Mononuclear cell (primary cell): ENCODE results near the gene FAM107B. TPM values are rescaled to one million over a fixed set of nuclear protein-coding genes. Genes with fewer than 3 reads are reported as not detected.
"Not testable (repeated sequence)": the region's sequence is repeated elsewhere in the genome, so short reads cannot be mapped to it uniquely, and the experiment has no call there.

ENCODE experiments used
- H3K27me3 ChIP-seq: 2 replicates; pipeline ENCODE4 v1.6.0; 2011; ENCODE audit warnings: low read length, control low read depth; ENCODE audit not compliant: insufficient read depth
- H3K4me1 ChIP-seq: 2 replicates; pipeline ENCODE4 v1.5.1; 2011; ENCODE audit warnings: mild to moderate bottlenecking, low read length, control low read depth; ENCODE audit not compliant: insufficient read depth
- H3K4me3 ChIP-seq: 2 replicates; pipeline ENCODE4 v1.5.1; 2011; ENCODE audit warnings: mild to moderate bottlenecking, low read length, moderate library complexity
- H3K9me3 ChIP-seq: 2 replicates; pipeline ENCODE4 v1.5.1; 2011; ENCODE audit warnings: low read depth, mild to moderate bottlenecking, control low read depth, low read length
- total RNA-seq: library from RNA; depleted of rRNA; stranded (reverse); fragments of >200 nt; gene quantifications from one replicate; pipeline ENCODE4 v1.2.3, GENCODE V29; 2012

Gene FAM107B
- total RNA-seq, 1 donor: 267 TPM

DNA sequence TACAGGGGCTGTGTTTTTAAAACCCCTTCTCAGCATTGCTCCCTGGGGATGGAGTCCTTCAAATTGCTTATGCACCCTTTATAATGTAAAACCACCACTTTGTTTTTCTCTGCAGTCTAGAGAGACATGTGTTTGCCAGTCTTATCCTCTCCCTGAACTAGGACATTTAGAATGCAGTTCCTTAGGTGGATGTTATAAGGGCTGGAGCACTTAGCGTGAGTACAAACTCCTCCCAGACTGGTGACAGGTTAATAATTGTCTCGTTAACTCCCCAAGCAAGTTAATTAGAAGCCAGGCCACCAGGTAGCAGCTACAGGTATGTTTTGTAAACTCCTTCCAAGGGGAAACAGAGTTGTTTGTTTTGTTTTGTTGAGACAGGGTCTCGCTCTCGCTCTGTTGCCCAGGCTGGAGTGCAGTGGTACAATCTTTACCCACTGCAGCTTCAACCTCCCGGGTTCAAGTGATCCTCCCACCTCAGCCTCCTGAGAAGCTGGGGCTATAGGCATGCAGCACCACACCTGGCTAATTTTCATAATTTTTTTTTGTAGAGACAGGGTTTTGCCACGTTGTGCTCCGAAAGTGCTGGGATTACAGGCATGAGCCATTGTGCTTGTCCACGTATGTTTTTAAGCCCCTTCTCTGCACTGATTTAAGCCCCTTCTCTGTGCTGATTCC is 100.2 kb downstream of the FAM107B start:
- peaks cover 6% of the 10 kb centered on the region for H3K4me1 ChIP-seq
- no peaks in the 10 kb centered on the region for H3K9me3 ChIP-seq
- no peak overlapping the region for H3K4me3 ChIP-seq
- H3K27me3 ChIP-seq: no peaks in the 10 kb centered on the region

DNA sequence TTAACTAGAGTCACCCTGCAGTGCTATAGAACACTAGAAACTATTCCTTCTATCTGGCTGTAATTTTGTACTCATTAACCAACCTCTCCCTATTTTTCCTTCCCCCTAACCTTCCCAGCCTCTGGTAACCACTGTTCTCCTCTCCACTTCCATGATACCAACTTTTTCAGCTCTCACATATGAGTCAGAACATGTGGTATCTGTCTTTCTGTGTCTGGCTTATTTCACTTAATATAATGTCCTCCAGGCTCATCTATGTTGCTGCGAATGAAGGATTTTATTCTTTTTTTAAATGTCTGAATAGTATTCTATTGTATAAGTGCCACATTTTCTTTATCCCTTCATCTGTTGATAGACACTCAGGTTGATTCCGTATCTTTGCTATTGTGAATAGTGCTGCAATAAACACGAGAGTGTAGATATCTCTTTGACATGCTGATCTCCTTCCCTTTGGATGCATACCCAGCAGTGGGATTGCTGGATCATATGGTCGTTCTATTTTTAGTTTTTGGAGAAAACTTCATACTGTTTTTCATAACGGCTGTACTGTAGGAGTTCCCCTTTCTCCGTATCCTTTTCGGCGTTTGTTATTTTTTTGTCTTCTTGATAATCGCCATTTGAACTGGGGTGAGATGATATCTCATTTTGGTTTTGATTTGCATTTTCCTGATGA is 101.4 kb downstream of the FAM107B start:
- Histone ChIP-seq H3K4me1 (peaks cover 6% of the 10 kb centered on the region), H3K4me3 (no peak overlapping the region), H3K9me3 (no peaks in the 10 kb centered on the region), H3K27me3 (no peaks in the 10 kb centered on the region)

DNA sequence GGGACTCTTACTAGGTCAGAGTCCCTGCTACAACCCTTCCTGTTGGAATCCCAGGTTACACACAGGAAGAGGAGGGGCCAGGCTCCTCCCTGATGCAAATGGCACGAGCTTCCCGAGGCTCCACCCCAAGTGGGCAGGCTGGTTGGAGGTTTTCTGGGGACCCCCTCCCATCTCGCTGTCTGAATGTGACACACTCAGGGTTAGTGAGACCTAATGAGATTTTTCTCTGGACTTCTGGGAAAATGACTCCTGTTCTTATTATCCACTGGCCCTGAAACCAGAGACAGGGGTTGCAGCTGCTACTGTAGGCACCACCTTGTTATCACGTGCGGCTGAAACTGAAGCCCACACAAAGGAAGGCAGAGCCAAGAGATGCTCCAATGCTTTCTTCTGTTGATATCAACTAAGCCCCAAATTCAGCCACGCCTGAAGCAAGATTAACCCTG is 103.3 kb downstream of the FAM107B start:
- no peak overlapping the region for H3K4me3 ChIP-seq
- no peaks in the 10 kb centered on the region for H3K27me3 ChIP-seq
- H3K9me3 ChIP-seq: peaks cover 2% of the 10 kb centered on the region
- peaks cover 6% of the 10 kb centered on the region for H3K4me1 ChIP-seq

DNA sequence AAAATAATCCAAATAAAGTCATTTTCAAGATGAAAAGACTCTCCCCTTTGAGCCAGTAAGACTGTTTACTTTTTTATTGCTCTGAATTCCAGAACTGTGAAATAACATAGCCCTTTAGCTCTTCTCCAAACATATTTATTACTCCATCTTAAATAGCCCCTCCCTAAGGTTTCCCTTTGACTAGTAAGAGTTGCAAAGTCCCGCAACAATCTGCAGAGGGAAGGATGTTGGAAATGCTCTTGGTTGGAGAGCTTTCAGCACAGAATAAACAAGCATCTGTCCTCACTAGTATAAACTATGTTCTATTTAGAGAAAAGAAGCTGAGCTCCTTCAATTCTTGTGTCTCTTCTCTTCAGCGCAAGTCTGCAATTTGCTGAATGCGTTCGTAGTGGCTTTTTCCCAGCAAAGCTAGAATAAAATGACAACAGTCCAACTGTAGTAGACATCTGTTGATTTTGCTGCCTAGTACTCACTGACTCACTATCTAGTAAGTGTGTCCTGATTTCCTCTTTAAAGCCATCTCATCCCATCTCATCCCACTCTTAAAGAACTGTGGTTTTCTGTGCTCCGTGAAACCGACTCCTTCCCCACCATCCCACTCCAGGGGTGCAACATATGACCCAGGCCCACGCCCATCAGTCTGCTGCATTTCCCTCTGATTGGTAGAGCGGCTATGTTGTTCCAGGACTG is 104.0 kb downstream of the FAM107B start:
- peaks cover 6% of the 10 kb centered on the region for H3K4me1 ChIP-seq
- H3K4me3 ChIP-seq: no peak overlapping the region
- H3K9me3 ChIP-seq: peaks cover 9% of the 10 kb centered on the region
- H3K27me3 ChIP-seq: no peaks in the 10 kb centered on the region

DNA sequence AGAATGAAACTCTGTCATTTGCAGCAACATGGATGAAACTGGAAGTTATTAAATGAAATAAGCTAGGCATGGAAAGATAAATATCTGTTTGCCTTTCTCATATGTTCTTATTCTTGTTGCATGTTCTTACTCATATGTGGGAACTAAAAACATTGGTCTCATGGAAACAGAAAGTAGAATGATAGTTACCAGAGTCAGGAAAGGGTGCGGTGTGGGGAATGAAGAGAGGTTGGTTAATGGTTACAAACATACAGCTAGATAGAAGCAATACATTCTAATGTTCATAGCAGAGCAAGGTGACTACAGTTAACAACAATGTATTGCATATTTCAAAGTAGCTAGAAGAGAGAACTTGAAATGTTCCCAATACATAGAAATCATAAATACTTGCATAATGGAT is 105.1 kb downstream of the FAM107B start:
- H3K4me1 ChIP-seq: peaks cover 6% of the 10 kb centered on the region
- H3K4me3 ChIP-seq: no peak overlapping the region
- H3K9me3 ChIP-seq: peaks cover 9% of the 10 kb centered on the region
- H3K27me3 ChIP-seq: no peaks in the 10 kb centered on the region

DNA sequence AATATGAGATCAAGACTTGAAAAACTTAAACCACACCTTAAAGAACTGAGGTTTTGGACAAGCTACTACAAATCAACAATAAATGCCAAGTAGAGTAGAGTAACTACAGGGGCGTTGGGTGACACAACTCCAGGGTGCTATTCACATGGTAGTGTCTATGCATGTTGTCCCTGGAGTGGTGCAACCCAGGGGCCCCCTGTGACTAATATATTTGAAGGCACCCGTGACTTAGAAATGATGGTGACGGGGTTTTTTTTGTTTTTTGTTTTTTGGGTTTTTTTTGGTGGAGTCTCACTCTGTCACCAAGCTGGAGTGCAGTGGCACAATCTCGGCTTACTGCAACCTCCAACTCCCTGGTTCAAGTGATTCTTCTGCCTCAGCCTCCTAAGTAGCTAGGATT is 106.9 kb downstream of the FAM107B start:
- Histone ChIP-seq H3K4me1 (no peaks in the 10 kb centered on the region), H3K27me3 (no peaks in the 10 kb centered on the region), H3K4me3 (no peak overlapping the region), H3K9me3 (peaks cover 9% of the 10 kb centered on the region)

DNA sequence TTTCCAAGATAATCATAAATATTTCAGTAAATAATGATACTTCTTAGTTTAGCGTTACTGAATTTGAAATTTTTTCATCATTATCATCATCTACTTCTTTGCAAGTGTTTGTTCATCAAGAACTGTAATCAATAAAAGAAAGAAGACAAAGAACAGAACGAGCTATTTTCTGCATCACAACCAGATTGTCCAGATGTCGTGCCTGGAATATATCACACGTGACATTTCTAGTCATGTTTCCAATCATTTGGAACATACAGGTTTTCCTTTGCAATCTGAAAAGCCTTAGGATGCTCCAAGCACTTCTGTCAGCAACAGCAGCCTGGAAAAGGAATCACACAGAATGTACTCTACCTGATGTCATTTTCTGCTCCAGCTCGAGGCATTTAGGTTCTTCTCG is 107.4 kb downstream of the FAM107B start:
- H3K27me3 ChIP-seq: no peaks in the 10 kb centered on the region
- peaks cover under 1% of the 10 kb centered on the region for H3K4me1 ChIP-seq
- H3K4me3 ChIP-seq: no peak overlapping the region
- peaks cover 9% of the 10 kb centered on the region for H3K9me3 ChIP-seq

DNA sequence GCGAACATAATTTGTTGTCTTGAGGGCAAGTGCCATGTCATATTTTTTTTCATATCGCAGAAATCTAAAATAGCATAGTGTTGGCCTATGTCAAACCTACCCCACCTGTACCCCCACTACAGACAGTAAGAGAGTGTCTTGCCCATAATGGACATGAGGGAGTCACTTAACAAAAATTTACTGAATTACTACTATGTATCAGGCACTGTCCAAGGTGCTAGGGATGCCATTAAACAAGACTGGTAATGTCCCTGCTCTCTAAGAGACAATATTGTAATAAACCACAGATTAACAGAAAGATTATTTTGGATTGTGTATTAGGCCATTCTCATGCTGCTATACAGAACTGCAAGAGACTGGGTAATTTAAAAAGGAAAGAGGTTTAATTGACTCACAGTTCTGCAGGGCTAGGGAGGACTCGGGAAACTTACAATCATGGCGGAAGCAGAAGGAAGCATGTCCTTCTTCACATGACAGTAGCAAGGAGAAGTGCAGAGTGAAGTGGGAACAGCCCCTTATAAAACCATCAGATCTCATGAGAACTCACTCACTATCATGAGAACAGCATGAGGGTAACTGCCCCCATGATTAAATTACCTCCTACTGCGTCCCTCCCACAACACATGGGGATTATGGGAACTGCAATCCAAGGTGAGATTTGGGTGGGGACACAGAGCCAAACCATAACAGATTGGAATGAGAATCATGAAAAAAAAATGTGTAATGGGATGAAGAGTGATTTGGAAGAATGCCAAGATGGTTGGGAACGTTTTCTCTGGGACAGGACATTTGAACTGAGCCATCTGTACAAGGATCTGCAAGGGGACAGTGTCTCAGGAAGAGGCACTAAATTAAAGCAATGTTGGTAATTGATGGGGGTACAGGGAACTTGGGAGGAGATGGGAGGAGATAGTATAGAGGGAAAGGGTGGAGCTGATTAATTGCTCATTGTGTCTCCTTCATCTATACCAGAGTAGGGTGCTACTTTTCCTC is 108.5 kb downstream of the FAM107B start:
- Histone ChIP-seq H3K9me3 (peaks cover 9% of the 10 kb centered on the region), H3K4me1 (peaks cover 12% of the 10 kb centered on the region), H3K4me3 (no peak overlapping the region), H3K27me3 (no peaks in the 10 kb centered on the region)

DNA sequence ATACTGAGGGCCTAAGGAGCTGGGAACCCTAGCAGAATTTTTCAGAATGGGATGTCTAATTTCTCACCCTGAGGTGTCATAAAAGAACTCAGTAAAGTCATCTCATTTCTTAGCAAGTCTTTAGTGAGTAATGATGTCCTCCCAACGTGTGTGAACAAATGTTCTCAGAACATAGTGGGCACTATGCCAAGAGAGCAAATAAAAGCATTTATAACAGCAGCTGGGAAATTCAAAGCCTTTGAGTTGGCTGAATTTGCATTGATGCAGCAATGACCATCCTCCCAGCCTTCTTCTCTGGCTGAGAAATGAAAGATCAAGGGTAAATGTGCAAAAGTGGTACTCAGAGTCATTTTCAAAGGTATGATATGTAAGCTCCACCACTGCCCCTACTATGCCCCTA is 109.4 kb downstream of the FAM107B start:
- H3K27me3 ChIP-seq: no peaks in the 10 kb centered on the region
- H3K9me3 ChIP-seq: peaks cover 9% of the 10 kb centered on the region
- H3K4me3 ChIP-seq: no peak overlapping the region
- peaks cover 20% of the 10 kb centered on the region for H3K4me1 ChIP-seq

DNA sequence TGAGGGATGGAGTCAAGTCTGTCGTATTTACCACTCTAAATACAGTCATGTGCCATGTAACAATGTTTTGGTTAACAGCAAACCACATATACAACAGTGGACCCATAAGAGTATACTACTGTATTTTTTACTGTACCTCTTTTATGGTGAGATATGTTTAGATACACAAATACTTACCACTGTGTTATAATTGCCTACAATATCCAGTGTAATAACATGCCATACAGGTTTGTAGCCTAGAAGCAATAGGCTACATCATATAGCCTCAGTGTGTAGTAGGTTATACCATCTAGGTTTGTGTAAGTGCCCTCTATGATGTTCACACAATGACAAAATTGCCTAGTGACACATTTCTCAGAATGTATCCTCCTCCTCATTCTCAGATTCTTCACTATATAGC is 110.4 kb downstream of the FAM107B start:
- Histone ChIP-seq H3K9me3 (peaks cover 9% of the 10 kb centered on the region), H3K27me3 (no peaks in the 10 kb centered on the region), H3K4me1 (peaks cover 30% of the 10 kb centered on the region), H3K4me3 (no peak overlapping the region)

DNA sequence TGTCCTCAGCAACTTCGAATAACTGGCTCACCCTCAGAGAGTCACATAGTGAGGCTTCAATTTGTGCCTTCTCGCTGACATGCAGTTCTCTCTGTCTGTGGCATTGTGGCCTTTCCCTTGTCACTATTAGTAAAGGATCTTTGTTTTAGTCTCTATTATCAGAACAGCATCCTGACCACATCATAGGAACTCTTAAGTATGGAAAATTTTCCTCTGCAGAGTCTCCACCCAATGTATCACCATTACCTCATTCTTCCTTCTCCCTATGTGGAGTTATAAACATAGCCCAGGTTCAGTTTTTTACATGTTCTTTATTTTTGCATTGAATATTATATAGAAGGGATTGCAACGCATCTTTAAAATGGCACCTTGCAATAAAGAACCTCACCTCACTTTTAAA is 112.9 kb downstream of the FAM107B start:
- Histone ChIP-seq H3K9me3 (peaks cover 9% of the 10 kb centered on the region), H3K4me3 (no peak overlapping the region), H3K4me1 (peaks cover 55% of the 10 kb centered on the region), H3K27me3 (no peaks in the 10 kb centered on the region)

DNA sequence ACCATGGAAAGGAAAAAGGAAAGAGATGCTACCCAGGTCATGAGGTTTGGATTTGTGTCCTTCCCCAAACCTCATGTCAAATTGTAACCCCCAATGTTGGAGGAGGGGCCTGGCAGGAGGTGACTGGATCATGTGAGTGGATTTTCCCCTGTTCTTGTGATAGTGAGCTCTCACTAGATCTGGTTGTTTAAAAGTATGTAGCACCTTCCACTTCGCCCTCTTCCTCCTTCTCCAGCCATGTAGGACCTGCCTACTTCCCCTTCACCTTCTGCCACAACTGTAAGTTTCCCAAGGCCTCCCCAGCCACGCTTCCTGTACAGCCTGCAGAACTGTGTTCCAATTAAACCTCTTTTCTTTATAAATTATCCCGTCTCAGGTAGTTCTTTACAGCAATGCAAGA is 113.9 kb downstream of the FAM107B start:
- Histone ChIP-seq H3K4me3 (no peak overlapping the region), H3K9me3 (peaks cover under 1% of the 10 kb centered on the region), H3K4me1 (peaks cover 65% of the 10 kb centered on the region), H3K27me3 (no peaks in the 10 kb centered on the region)

DNA sequence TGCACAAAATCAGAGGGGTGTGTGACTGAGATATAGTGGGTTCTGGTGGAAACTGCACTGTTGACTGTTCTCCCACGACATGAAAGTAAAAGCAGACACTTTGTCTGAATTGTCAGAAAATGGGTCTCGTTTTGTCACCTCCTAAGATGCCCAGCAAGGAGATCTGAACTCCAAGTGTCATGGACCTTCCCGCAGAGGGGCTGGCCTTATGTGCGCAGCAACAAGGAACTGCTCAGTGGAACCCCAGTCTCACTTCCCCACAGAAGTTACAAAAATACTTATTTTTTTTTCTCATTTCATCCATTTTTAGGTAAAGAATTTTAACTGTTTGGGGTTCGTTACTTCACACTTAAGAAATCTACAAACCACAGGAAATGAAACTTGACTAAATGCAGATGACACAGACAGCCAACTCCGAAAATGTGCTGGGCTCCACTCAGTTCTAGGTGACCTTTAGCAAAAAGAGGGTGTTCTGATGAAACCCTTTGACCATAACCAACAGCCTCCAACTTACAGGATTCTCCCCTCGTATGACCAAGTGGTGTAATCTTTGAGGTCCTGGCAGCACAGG is 115.0 kb downstream of the FAM107B start:
- no peaks in the 10 kb centered on the region for H3K9me3 ChIP-seq
- peaks cover 66% of the 10 kb centered on the region for H3K4me1 ChIP-seq
- H3K27me3 ChIP-seq: no peaks in the 10 kb centered on the region
- no peak overlapping the region for H3K4me3 ChIP-seq

DNA sequence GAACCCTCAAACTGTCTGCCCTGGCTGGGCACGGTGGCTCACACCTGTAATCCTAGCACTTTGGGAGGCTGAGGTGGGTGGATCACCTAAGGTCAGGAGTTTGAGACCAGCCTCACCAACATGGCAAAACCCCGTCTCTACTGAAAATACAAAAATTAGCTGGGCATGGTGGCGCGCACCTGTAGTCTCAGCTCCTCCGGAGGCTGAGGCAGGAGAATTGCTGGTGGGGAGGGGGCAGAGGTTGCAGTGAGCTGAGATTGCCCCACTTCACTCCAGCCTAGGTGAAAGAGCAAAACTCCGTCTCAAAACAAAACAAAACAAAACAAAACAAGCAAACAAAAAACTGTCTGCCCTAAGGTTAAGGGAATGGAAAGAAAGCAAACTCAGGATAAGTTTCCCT is 115.6 kb downstream of the FAM107B start:
- H3K4me3 ChIP-seq, H3K27me3 ChIP-seq, H3K9me3 ChIP-seq: not testable (repeated sequence)
- H3K4me1 ChIP-seq: peaks cover 68% of the 10 kb centered on the region
